ENCODE results near the gene ARID4B.

GRCh38 chr1:235134171-235134570 lies 193.8 kb downstream of the ARID4B start:
- no peak for TF ChIP-seq REST (tag by site-specific recombination; IDR thresholded peaks at IDR 0.05)
- TF ChIP-seq ZNF324 (tag by site-specific recombination; IDR thresholded peaks at IDR 0.05) = no peak
- no peak for TF ChIP-seq PATZ1 (tag by site-specific recombination; IDR thresholded peaks at IDR 0.05)
- no peak for TF ChIP-seq PRDM1 (tag by site-specific recombination; IDR thresholded peaks at IDR 0.05)
- no peak for TF ChIP-seq CTCF (tag by site-specific recombination; IDR thresholded peaks at IDR 0.05)
- TF ChIP-seq HOXA7 (CRISPR knock-in tag; IDR thresholded peaks at IDR 0.05; ENCODE audit: borderline replicate concordance) = no peak
- TF ChIP-seq ZNF114 (tag by site-specific recombination; IDR thresholded peaks at IDR 0.05) = no peak
